ENCODE results near the gene DNASE1L3.
"Not testable (repeated sequence)": the region's sequence is repeated elsewhere in the genome, so short reads cannot be mapped to it uniquely, and the experiment has no call there.

DNASE1L3 gene

GRCh38 chr3:58235970-58236369, 25.2 kb upstream of the DNASE1L3 start:
- no peak for DNase-seq (ENCODE audit: low read depth)

GRCh38 chr3:58234516-58234931, 23.8 kb upstream of the DNASE1L3 start:
- no peak for DNase-seq (ENCODE audit: low read depth)

DNA sequence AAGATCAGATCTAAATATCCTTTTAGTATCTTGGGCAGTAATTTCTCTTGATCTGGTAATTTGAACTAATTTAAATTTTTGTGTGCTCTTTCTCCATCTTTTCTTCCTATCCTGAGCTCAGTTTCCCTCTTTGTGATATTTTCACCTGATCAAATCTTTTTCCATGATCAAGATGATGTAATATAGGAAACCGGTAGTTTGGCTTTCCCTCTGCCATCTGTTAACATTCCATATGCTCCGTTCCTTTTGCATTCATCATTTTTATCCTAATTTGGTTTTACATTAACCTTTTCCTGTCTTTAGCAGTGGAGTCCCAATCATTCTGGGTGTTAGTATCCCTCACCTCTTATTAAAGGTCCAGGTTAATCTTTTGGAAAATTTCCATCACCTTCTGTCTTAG, 20.9 kb upstream of the DNASE1L3 start:
- DNase-seq (ENCODE audit: low read depth) = no peak

DNA sequence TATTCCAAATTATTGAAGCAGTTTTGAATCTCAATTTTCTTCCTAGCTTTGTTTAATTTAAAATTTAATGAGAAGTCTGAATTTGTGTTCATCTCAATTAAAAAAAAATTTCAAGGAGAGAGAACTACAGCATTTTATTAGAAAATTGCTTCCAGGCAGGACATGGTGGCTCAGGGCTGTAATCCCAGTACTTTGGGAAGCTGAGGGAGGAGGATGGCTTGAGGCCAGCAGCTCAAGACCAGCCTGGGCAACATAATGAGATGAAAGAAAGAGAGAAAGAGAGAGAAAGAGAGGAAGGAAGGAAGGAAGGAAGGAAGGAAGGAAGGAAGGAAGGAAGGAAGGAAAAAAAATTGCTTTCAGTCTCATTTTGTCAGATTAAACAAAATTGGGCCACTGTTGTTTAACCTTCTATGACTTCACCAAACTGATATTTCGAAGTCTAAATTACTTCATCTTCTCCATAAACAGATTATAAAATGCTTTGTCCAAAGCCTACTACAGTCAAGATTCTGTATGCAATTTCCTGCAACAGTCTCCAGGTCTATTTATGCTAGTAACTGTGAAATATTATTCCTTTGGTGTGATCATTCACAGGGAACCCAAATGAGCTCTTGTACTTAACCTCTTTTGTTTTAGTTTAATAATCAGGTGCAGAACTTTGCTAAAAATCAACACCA, 20.2 kb upstream of the DNASE1L3 start:
- no peak for DNase-seq (ENCODE audit: low read depth)

DNA sequence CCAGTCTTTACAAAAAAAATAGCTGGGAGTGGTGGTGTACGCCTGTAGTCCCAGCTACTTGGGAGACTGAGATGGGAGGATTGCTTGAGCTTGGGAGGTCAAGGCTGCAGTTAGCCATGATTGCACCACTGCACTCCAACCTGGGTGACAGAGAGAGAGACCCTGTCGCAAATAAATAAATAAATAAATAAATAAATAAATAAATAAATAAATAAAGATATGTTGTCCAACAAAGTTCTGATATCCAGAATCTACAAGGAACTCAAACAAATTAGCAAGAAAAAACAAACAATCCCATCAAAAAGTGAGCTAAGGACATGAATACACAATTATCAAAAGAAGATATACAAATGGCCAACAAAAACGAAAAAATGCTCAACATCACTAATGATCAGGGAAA, 17.2 kb upstream of the DNASE1L3 start:
- not testable (repeated sequence) for DNase-seq (ENCODE audit: low read depth)

GRCh38 chr3:58223855-58224254, 13.1 kb upstream of the DNASE1L3 start:
- no peak for DNase-seq (ENCODE audit: low read depth)

- no peak for DNase-seq (ENCODE audit: low read depth)
Measured at GRCh38 chr3:58222161-58222724, 11.5 kb upstream of the DNASE1L3 start.

- no peak for DNase-seq (ENCODE audit: low read depth)
Measured at GRCh38 chr3:58218904-58219303, 8.1 kb upstream of the DNASE1L3 start.

- peak; percentile 28 for DNase-seq (ENCODE audit: low read depth)
Measured at GRCh38 chr3:58217209-58217811, 6.5 kb upstream of the DNASE1L3 start.

GRCh38 chr3:58216496-58217195, 5.9 kb upstream of the DNASE1L3 start:
- no peak for DNase-seq (ENCODE audit: low read depth)

- DNase-seq (ENCODE audit: low read depth) = no peak
Measured at GRCh38 chr3:58215317-58216025, 4.7 kb upstream of the DNASE1L3 start.

DNA sequence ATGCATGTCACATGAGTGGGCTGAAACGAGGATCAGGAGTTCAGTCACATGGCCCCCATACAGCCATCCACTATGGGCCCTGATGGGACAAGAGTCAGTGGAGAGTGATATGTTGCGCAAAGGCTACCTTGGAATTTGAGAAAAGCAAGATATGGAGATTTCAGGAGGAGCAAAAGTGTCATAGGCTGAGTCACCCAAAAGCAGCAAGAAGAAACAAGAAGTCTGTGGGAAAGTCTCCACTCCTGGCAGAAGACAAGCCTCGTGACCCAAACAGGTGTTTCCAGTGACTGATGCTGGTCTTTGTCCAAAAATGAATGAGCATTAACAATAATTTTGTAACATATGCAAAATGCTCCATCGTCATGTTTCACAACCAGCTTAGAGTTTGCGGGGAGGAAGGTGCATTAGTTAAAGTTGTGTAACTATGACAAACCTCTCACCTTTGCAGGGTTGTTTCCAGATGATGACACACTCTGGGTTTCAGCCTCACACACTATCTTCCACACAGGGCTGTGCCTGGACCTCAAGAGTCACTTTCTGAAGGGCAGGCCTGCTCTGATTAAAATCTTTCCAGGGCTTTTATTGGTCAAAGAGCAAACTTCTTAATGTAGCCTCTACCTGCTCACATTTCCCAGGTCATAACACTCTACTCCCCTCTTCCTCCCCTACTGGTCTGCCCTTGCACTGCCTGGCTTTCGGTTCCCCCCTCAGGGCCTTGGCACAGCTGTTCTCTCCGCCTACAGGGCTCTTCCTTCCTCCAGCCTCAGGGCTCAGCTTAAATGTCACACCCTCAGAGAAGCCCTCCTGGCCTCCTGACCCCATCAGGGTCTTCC, 3.9 kb upstream of the DNASE1L3 start:
- no peak for DNase-seq (ENCODE audit: low read depth)

DNA sequence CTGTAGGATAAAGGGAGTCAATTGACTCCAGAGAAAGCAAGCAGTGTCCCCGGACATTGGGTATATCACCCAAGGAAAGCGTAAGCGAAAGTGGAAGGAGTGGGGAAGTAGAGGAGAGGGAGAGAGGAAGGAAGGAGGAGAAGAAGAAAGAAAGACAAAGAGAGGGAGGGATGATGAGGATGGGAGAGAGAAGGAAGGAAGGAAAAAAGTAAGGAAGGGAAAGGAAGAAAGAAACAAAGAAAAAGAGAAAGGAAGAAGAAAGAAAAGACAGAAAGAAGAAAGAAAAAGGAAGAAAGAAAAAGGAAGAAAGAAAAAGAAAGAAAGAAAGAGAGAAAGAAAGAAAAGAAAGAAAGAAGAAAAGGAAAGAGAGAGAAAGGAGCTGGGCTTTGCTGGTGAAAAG, 839 bp downstream of the DNASE1L3 start:
- no peak for DNase-seq (ENCODE audit: low read depth)

GRCh38 chr3:58207954-58208353, 2.8 kb downstream of the DNASE1L3 start:
- no peak for DNase-seq (ENCODE audit: low read depth)

DNA sequence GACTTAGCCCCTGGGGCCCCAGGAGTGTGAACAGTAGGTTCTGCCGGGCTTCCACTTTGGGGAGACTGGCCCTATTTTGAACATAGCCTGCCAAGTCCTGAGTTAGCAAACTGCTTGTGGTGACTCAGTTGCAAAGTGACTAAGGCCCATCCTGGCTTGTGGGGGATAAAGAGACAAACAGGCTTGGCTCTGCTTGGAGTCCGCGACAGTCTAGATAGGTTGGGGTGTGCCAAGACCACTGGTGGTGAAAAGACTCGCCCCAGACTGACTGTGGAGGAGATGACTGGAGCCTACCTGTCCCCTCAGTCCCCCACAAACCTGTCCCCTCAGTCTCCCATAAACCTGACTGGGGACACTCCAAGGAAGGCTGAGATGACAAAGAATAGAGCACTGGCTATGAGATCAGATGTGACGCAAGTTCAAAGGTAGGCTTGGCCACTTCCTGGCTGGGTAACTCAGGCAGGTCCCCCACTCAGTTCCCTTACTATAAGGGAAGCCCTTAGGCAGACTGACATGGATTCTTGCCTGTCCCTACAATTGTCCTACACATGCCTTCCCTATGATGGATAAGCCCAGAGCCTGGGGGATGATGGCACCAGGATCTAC, 4.3 kb downstream of the DNASE1L3 start:
- DNase-seq (ENCODE audit: low read depth) = no peak

DNA sequence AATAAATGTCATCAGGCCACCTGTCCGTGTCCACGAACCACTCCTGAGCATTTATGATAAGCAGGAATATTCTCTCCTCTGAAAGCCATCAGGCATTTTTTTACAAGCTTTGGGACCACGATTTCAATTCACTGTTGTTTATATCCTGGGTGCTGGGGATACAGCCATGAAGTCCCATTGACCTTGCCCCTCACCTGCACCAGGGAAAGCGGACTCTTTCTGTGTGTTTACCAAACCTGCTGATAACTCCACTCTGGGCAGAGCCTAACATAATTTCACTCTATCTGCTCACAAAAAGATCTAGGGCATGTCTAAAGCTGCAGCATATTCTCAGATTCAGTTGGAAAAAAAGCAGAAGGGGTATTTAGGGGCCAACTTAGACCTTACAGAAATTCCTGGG, 4.8 kb downstream of the DNASE1L3 start:
- no peak for DNase-seq (ENCODE audit: low read depth)

- no peak for DNase-seq (ENCODE audit: low read depth)
Measured at GRCh38 chr3:58204720-58205119, 6.1 kb downstream of the DNASE1L3 start.

- no peak for DNase-seq (ENCODE audit: low read depth)
Measured at GRCh38 chr3:58203541-58203940, 7.2 kb downstream of the DNASE1L3 start.

GRCh38 chr3:58202917-58203360, 7.8 kb downstream of the DNASE1L3 start:
- DNase-seq (ENCODE audit: low read depth) = no peak

DNA sequence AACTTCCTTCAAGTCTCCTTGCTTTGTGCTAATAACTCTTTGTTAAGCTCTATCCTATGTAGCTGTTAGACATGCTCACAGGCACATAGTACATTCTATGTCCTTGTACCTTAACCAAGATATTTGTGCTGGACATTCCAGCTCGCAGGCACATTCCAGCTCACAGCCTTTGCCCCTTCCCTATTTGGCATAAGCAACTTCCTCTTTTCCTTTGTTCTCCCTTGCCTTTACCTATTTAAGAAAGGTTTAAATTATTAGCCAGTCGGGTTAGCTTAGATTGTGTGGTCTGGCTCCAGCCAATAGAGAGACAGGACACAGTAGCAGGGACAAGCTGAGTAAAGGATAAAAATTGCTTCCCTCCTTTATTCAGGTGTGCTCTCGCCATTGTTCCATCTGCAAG, 9.3 kb downstream of the DNASE1L3 start:
- DNase-seq (ENCODE audit: low read depth) = not testable (repeated sequence)

DNA sequence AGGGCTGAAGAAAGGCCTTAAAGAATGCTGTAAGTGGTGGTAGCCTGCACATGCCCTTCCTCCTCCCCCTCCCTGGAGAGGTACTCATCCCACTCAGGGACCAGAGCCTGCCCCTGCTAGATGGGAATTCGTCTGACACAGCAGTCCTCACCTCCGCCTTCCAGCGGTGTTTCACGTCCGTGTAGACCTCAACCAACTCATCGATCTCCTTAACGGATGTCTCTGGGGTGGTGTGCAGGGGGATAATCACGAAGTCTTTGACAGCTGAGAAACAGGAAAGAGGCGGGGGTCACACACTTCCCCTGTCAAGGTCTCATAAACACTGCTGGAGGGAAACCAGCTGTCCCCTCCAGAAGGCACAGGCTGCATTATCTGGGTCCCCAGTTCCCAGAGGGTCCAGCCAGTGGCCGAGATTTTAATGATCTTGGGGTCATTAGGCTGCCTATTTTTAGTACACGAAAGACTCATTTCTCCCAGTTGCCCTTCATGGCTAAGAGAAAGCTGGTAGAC, 9.9 kb downstream of the DNASE1L3 start:
- DNase-seq (ENCODE audit: low read depth) = no peak

Data from stimulated activated CD4-positive, alpha-beta T cell treated with anti-CD3 and anti-CD28 coated beads, Interleukin-2, amount 100 ng/mL, for 4 hours (primary cell).